GM12874 (cell line): Measurements from ENCODE around the gene KLHDC9.

Source experiments
- CTCF ChIP-seq: IDR thresholded peaks from 2 replicates; pipeline ENCODE4 v1.5.1; 2011; ENCODE audit warnings: low read depth, mild to moderate bottlenecking, control low read depth, low read length, moderate library complexity; ENCODE audit not compliant: insufficient read depth

KLHDC9 gene

GRCh38 chr1:161072751-161073449 is 25.3 kb upstream of the KLHDC9 start:
- TF ChIP-seq CTCF: no peak

- 0 out of 2 replicates have a peak, but pooled peaks have one; percentile 14 for TF ChIP-seq CTCF
Observed at GRCh38 chr1:161073474-161074121, 24.6 kb upstream of the KLHDC9 start.

GRCh38 chr1:161074676-161075368 is 23.3 kb upstream of the KLHDC9 start:
- no peak for TF ChIP-seq CTCF

- no peak for TF ChIP-seq CTCF
Observed at GRCh38 chr1:161076410-161076809, 21.8 kb upstream of the KLHDC9 start.

GRCh38 chr1:161077426-161077825 is 20.7 kb upstream of the KLHDC9 start:
- no peak for TF ChIP-seq CTCF

- peak; percentile 26; the same call in 1 of the 2 replicates for TF ChIP-seq CTCF
Observed at GRCh38 chr1:161079436-161080110, 18.6 kb upstream of the KLHDC9 start.
